Liver (tissue), 9 donors: ENCODE data around the gene SEZ6L2. TPM values are rescaled to one million over a fixed set of nuclear protein-coding genes. Genes with fewer than 3 reads are reported as not detected.

ENCODE experiments used
- DNase-seq: peaks from one replicate; pipeline ENCODE4 v3.0.0-alpha.2; 2017; ENCODE audit warnings: low spot score
- H3K27ac ChIP-seq, 2 donors: one replicate each; pipeline ENCODE4 v1.7.0; 2013; ENCODE audit warnings: inconsistent platforms in 2 of 2, low read length in 2 of 2, control low read depth in 1 of 2, low read depth in 1 of 2, mild to moderate bottlenecking in 1 of 2
- H3K27me3 ChIP-seq, 4 donors: one replicate each; pipeline versions ENCODE4 v1.6.1 to v1.7.0; 2013; ENCODE audit warnings: low read length in 3 of 4, inconsistent platforms in 1 of 4, mild to moderate bottlenecking in 1 of 4, moderate library complexity in 1 of 4; ENCODE audit not compliant: control insufficient read depth in 4 of 4, insufficient read depth in 4 of 4
- H3K36me3 ChIP-seq, 4 donors: one replicate each; pipeline versions ENCODE4 v1.6.1 to v1.7.0; 2013; ENCODE audit warnings: low read length in 3 of 4, mild to moderate bottlenecking in 3 of 4, low read depth in 1 of 4, moderate library complexity in 1 of 4; ENCODE audit not compliant: control insufficient read depth in 4 of 4, insufficient read depth in 3 of 4
- H3K4me1 ChIP-seq, 4 donors: one replicate each; pipeline versions ENCODE4 v1.6.1 to v1.7.0; 2013; ENCODE audit warnings: low read length in 3 of 4, mild to moderate bottlenecking in 3 of 4, moderate library complexity in 1 of 4; ENCODE audit not compliant: control insufficient read depth in 4 of 4, insufficient read depth in 4 of 4
- H3K4me3 ChIP-seq, 3 donors: one replicate each; pipeline versions ENCODE4 v1.6.1 to v1.7.0; 2013; ENCODE audit warnings: low read length in 3 of 3, control low read depth in 1 of 3, low read depth in 1 of 3, mild to moderate bottlenecking in 1 of 3
- H3K9ac ChIP-seq, 2 donors: one replicate each; pipeline ENCODE4 v1.7.0; 2013; ENCODE audit warnings: low read length in 2 of 2, mild to moderate bottlenecking in 2 of 2, moderate library complexity in 2 of 2, control low read depth in 1 of 2, low read depth in 1 of 2
- H3K9me3 ChIP-seq, 4 donors: one replicate each; pipeline versions ENCODE4 v1.6.1 to v1.7.0; 2013; ENCODE audit warnings: low read length in 3 of 4; ENCODE audit not compliant: control insufficient read depth in 4 of 4
- EGR1 ChIP-seq, 2 donors: IDR thresholded peaks; 2 replicates each; pipeline ENCODE4 v1.6.1; 2016 to 2018; ENCODE audit warnings: antibody characterized with exemption in 2 of 2, low read depth in 2 of 2
- FOXA1 ChIP-seq: IDR thresholded peaks from 2 replicates; pipeline ENCODE4 v1.6.1; 2016; ENCODE audit warnings: antibody characterized with exemption
- FOXA2 ChIP-seq: IDR thresholded peaks from 2 replicates; pipeline ENCODE4 v1.6.1; 2016; ENCODE audit warnings: antibody characterized with exemption
- GABPA ChIP-seq, 2 donors: IDR thresholded peaks in 1 of 2; conservative IDR thresholded peaks in 1 of 2; 2 replicates each; pipeline ENCODE4 v1.6.1; 2016; ENCODE audit warnings: antibody characterized with exemption in 2 of 2, mild to moderate bottlenecking in 1 of 2, moderate library complexity in 1 of 2
- HNF4A ChIP-seq, 2 donors: conservative IDR thresholded peaks; 2 replicates each; pipeline ENCODE4 v1.6.1; 2016; ENCODE audit warnings: antibody characterized with exemption in 2 of 2, mild to moderate bottlenecking in 2 of 2
- HNF4G ChIP-seq: IDR thresholded peaks from 2 replicates; pipeline ENCODE4 v1.6.1; 2016; ENCODE audit warnings: antibody characterized with exemption
- JUND ChIP-seq, 2 donors: IDR thresholded peaks; 2 replicates each; pipeline ENCODE4 v1.6.1; 2016; ENCODE audit warnings: antibody characterized with exemption in 2 of 2
- MAX ChIP-seq: IDR thresholded peaks from 2 replicates; pipeline ENCODE4 v1.6.1; 2016; ENCODE audit warnings: antibody characterized with exemption
- NR2F2 ChIP-seq: IDR thresholded peaks from 2 replicates; pipeline ENCODE4 v1.6.1; 2016; ENCODE audit warnings: antibody characterized with exemption
- RAD21 ChIP-seq, 2 donors: IDR thresholded peaks; 2 replicates each; pipeline ENCODE4 v1.6.1; 2016; ENCODE audit warnings: antibody characterized with exemption in 2 of 2, mild to moderate bottlenecking in 2 of 2
- RXRA ChIP-seq, 2 donors: IDR thresholded peaks; 2 replicates each; pipeline ENCODE4 v1.6.1; 2017 to 2018; ENCODE audit warnings: antibody characterized with exemption in 2 of 2, mild to moderate bottlenecking in 1 of 2
- TAF1 ChIP-seq: conservative IDR thresholded peaks from 2 replicates; pipeline ENCODE4 v1.6.1; 2016; ENCODE audit warnings: antibody characterized with exemption, mild to moderate bottlenecking
- YY1 ChIP-seq: IDR thresholded peaks from 2 replicates; pipeline ENCODE4 v1.6.1; 2016; ENCODE audit warnings: antibody characterized with exemption, mild to moderate bottlenecking
- WGBS: extraction: QIAGEN DNeasy Blood & Tissue Kit; methylation state at CpG from one replicate; pipeline ENCODE4 v1.1.7; 2013; 5-methylcytosine and 5-hydroxymethylcytosine counted together
- polyA plus RNA-seq, 2 donors: library from polyadenylated mRNA; stranded (reverse) in 1 of 2; unstranded in 1 of 2; fragments of 200-250 nt in 1 of 2; fragments of >200 nt in 1 of 2; fragmentation: Nextera tagmentation in 1 of 2; extraction: Ambion mirVana in 1 of 2; gene quantifications; one replicate each; pipeline versions ENCODE4 v1.2.1 to v1.2.3, GENCODE V29; 2013 to 2015
- total RNA-seq, 2 donors: library from RNA; depleted of rRNA; stranded (reverse); fragments of >200 nt; gene quantifications; one replicate each; pipeline ENCODE4 v1.2.3, GENCODE V29; 2014
- TF ChIP-seq, protein P1 (sequence below): IDR thresholded peaks from 2 replicates; pipeline ENCODE4 v1.6.1; 2016; ENCODE audit warnings: antibody characterized with exemption
- TF ChIP-seq, protein P2 (sequence below): IDR thresholded peaks from 2 replicates; pipeline ENCODE4 v1.6.1; 2016; ENCODE audit warnings: antibody characterized with exemption, mild to moderate bottlenecking
- TF ChIP-seq, protein P3 (sequence below): fragments of 150-350 bp; IDR thresholded peaks from 2 replicates; pipeline ENCODE4 v1.5.1; 2017; ENCODE audit warnings: improper control_type of control experiment, low read depth, low read length; ENCODE audit not compliant: missing input control
- donor health status: healthy.
- donor health status: healthy.
- donor health status: healthy.
- donor health status: healthy.
- donor health status: healthy.

The SEZ6L2 gene
- total and polyA plus RNA-seq, 4 donors: 0.24 to 0.37 (median 0.30) TPM

GRCh38 chr16:29920288-29921033 lies 21.1 kb upstream of the SEZ6L2 start:
- Histone ChIP-seq H3K9ac (no peak overlapping the region), H3K36me3 (peaks cover 6 to 23% (median 16%) of the 10 kb centered on the region in 4 donors), H3K27me3 (no peaks in the 10 kb centered on the region), H3K9me3 (no peaks in the 10 kb centered on the region), H3K4me1 (peaks cover 4 to 8% (median 7%) of the 10 kb centered on the region in 4 donors), H3K27ac (no peak overlapping the region), H3K4me3 (no peak overlapping the region)
- 93% methylated on average over 6 of the region's 6 CpGs for WGBS
- no peak for TF ChIP-seq FOXA2
- no peak for TF ChIP-seq HNF4A (conservative IDR thresholded peaks at IDR 0.05)
- TF ChIP-seq, protein P1, sequence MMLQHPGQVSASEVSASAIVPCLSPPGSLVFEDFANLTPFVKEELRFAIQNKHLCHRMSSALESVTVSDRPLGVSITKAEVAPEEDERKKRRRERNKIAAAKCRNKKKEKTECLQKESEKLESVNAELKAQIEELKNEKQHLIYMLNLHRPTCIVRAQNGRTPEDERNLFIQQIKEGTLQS: no peak
- no peak for TF ChIP-seq FOXA1
- no peak for TF ChIP-seq JUND (IDR thresholded peaks at IDR 0.05)
- TF ChIP-seq RAD21 (IDR thresholded peaks at IDR 0.05): no peak
- TF ChIP-seq YY1: no peak
- no peak for TF ChIP-seq MAX
- TF ChIP-seq, protein P2, sequence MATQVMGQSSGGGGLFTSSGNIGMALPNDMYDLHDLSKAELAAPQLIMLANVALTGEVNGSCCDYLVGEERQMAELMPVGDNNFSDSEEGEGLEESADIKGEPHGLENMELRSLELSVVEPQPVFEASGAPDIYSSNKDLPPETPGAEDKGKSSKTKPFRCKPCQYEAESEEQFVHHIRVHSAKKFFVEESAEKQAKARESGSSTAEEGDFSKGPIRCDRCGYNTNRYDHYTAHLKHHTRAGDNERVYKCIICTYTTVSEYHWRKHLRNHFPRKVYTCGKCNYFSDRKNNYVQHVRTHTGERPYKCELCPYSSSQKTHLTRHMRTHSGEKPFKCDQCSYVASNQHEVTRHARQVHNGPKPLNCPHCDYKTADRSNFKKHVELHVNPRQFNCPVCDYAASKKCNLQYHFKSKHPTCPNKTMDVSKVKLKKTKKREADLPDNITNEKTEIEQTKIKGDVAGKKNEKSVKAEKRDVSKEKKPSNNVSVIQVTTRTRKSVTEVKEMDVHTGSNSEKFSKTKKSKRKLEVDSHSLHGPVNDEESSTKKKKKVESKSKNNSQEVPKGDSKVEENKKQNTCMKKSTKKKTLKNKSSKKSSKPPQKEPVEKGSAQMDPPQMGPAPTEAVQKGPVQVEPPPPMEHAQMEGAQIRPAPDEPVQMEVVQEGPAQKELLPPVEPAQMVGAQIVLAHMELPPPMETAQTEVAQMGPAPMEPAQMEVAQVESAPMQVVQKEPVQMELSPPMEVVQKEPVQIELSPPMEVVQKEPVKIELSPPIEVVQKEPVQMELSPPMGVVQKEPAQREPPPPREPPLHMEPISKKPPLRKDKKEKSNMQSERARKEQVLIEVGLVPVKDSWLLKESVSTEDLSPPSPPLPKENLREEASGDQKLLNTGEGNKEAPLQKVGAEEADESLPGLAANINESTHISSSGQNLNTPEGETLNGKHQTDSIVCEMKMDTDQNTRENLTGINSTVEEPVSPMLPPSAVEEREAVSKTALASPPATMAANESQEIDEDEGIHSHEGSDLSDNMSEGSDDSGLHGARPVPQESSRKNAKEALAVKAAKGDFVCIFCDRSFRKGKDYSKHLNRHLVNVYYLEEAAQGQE: no peak
- TF ChIP-seq RXRA (IDR thresholded peaks at IDR 0.05): no peak
- TF ChIP-seq EGR1 (IDR thresholded peaks at IDR 0.05; ENCODE audit: low read depth in 2 of 2): no peak
- TF ChIP-seq HNF4G: no peak
- TF ChIP-seq TAF1: no peak
- TF ChIP-seq GABPA (IDR thresholded peaks at IDR 0.05 in 1 of 2, conservative IDR thresholded peaks at IDR 0.05 in 1 of 2): no peak
- TF ChIP-seq, protein P3, sequence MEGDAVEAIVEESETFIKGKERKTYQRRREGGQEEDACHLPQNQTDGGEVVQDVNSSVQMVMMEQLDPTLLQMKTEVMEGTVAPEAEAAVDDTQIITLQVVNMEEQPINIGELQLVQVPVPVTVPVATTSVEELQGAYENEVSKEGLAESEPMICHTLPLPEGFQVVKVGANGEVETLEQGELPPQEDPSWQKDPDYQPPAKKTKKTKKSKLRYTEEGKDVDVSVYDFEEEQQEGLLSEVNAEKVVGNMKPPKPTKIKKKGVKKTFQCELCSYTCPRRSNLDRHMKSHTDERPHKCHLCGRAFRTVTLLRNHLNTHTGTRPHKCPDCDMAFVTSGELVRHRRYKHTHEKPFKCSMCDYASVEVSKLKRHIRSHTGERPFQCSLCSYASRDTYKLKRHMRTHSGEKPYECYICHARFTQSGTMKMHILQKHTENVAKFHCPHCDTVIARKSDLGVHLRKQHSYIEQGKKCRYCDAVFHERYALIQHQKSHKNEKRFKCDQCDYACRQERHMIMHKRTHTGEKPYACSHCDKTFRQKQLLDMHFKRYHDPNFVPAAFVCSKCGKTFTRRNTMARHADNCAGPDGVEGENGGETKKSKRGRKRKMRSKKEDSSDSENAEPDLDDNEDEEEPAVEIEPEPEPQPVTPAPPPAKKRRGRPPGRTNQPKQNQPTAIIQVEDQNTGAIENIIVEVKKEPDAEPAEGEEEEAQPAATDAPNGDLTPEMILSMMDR: no peak
- TF ChIP-seq NR2F2: no peak
- no peak for DNase-seq

- Histone ChIP-seq H3K9me3 (no peaks in the 10 kb centered on the region), H3K27me3 (no peaks in the 10 kb centered on the region), H3K4me1 (no peaks in the 10 kb centered on the region), H3K4me3 (no peak overlapping the region), H3K36me3 (peaks cover 6 to 18% (median 14%) of the 10 kb centered on the region in 4 donors), H3K9ac (no peak overlapping the region), H3K27ac (no peak overlapping the region)
- DNase-seq: no peak
- WGBS: 98% methylated on average over 1 of the region's 1 CpG
- TF ChIP-seq FOXA1: no peak
- TF ChIP-seq YY1: no peak
- no peak for TF ChIP-seq NR2F2
- no peak for TF ChIP-seq GABPA (IDR thresholded peaks at IDR 0.05 in 1 of 2, conservative IDR thresholded peaks at IDR 0.05 in 1 of 2)
- TF ChIP-seq, protein P1: no peak
- no peak for TF ChIP-seq FOXA2
Observed at GRCh38 chr16:29916979-29917378, 17.6 kb upstream of the SEZ6L2 start.
